Chondrocyte (in vitro differentiated cells): ENCODE measurements around the gene ABCA4. TPM values are rescaled to one million over a fixed set of nuclear protein-coding genes. Genes with fewer than 3 reads are reported as not detected.

Source experiments
- DNase-seq: peaks from one replicate; pipeline ENCODE4 v3.0.0; 2021; ENCODE audit warnings: mixed read lengths, low spot score
- H3K27ac Mint-ChIP-seq: one replicate; pipeline ENCODE4 v1.8.0; 2021; ENCODE audit warnings: mild to moderate bottlenecking, moderate library complexity, mixed read lengths; ENCODE audit not compliant: unreplicated experiment
- H3K27me3 Mint-ChIP-seq: 2 replicates; pipeline ENCODE4 v1.8.0; 2021; ENCODE audit warnings: low read depth, mixed read lengths
- H3K36me3 Mint-ChIP-seq: 2 replicates; pipeline ENCODE4 v1.8.0; 2021; ENCODE audit warnings: low read depth, mixed read lengths
- H3K4me1 Mint-ChIP-seq: 2 replicates; pipeline ENCODE4 v1.8.0; 2021; ENCODE audit warnings: low read depth, mild to moderate bottlenecking, mixed read lengths
- H3K4me3 Mint-ChIP-seq: one replicate; pipeline ENCODE4 v1.8.0; 2021; ENCODE audit warnings: mild to moderate bottlenecking, moderate library complexity, mixed read lengths; ENCODE audit not compliant: unreplicated experiment
- H3K9me3 Mint-ChIP-seq: 2 replicates; pipeline ENCODE4 v1.8.0; 2021; ENCODE audit warnings: low read depth, mixed read lengths
- CTCF ChIP-seq: fragments of 200-600 bp; sonication (generic); IDR thresholded peaks from 2 replicates; pipeline ENCODE4 v1.5.0; 2021; ENCODE audit warnings: antibody characterized with exemption, mild to moderate bottlenecking, moderate library complexity
- total RNA-seq: library from RNA; stranded (reverse); gene quantifications from 3 replicates; pipeline ENCODE4 v1.2.1, GENCODE V29; 2021

Gene ABCA4
- total RNA-seq, 1 donor from 2014 or later, result 0.22 TPM

- no peaks in the 10 kb centered on the region for H3K27me3 Mint-ChIP-seq
- DNase-seq, result no peak
- H3K27ac Mint-ChIP-seq, result no peak overlapping the region
- H3K9me3 Mint-ChIP-seq, result no peaks in the 10 kb centered on the region
- H3K4me1 Mint-ChIP-seq, result peaks cover 23% of the 10 kb centered on the region
- H3K4me3 Mint-ChIP-seq, result no peak overlapping the region
- TF ChIP-seq CTCF, result no peak
- no peaks in the 10 kb centered on the region for H3K36me3 Mint-ChIP-seq
These were observed 91.6 kb downstream of the ABCA4 start for GRCh38 chr1:94029130-94029993.

GRCh38 chr1:94027721-94028515 lies 93.0 kb downstream of the ABCA4 start:
- Mint-ChIP-seq H3K4me3 (no peak overlapping the region), H3K27me3 (no peaks in the 10 kb centered on the region), H3K27ac (no peak overlapping the region), H3K36me3 (no peaks in the 10 kb centered on the region), H3K9me3 (no peaks in the 10 kb centered on the region), H3K4me1 (peaks cover 24% of the 10 kb centered on the region)
- TF ChIP-seq CTCF, result no peak
- no peak for DNase-seq

GRCh38 chr1:94026619-94027380 lies 94.1 kb downstream of the ABCA4 start:
- Mint-ChIP-seq H3K4me1 (peaks cover 30% of the 10 kb centered on the region), H3K27me3 (no peaks in the 10 kb centered on the region), H3K9me3 (no peaks in the 10 kb centered on the region), H3K4me3 (no peak overlapping the region), H3K27ac (no peak overlapping the region), H3K36me3 (no peaks in the 10 kb centered on the region)
- no peak for DNase-seq
- no peak for TF ChIP-seq CTCF

GRCh38 chr1:94025383-94026340 lies 95.3 kb downstream of the ABCA4 start:
- Mint-ChIP-seq H3K4me3 (no peak overlapping the region), H3K27me3 (no peaks in the 10 kb centered on the region), H3K9me3 (no peaks in the 10 kb centered on the region), H3K36me3 (no peaks in the 10 kb centered on the region), H3K27ac (no peak overlapping the region), H3K4me1 (peaks cover 37% of the 10 kb centered on the region)
- DNase-seq, result no peak
- TF ChIP-seq CTCF, result peak; percentile 91
